Thyroid gland (tissue), 4 donors: ENCODE measurements around the gene BCAS3. TPM values are rescaled to one million over a fixed set of nuclear protein-coding genes. Genes with fewer than 3 reads are reported as not detected.
"Not testable (repeated sequence)": the region's sequence is repeated elsewhere in the genome, so short reads cannot be mapped to it uniquely, and the experiment has no call there.

Experiments
- DNase-seq, 2 donors: peaks; one replicate each; pipeline ENCODE4 v3.0.0-alpha.2; 2019
- H3K27ac ChIP-seq, 3 donors: fragments of 200-600 bp; sonication (generic); 1 replicate in 2 of 3; 2 replicates in 1 of 3; pipeline ENCODE4 v1.5.1; 2016 to 2019; ENCODE audit warnings: mild to moderate bottlenecking in 1 of 3, moderate library complexity in 1 of 3
- H3K27me3 ChIP-seq: fragments of 200-600 bp; sonication (generic); one replicate; pipeline ENCODE4 v1.5.1; 2019
- H3K36me3 ChIP-seq, 2 donors: fragments of 200-600 bp; sonication (generic); one replicate each; pipeline ENCODE4 v1.5.1; 2016 to 2019
- H3K4me1 ChIP-seq, 2 donors: fragments of 200-600 bp; sonication (generic); one replicate each; pipeline ENCODE4 v1.5.1; 2017 to 2019
- H3K4me3 ChIP-seq, 3 donors: fragments of 200-600 bp; sonication (generic); replicated peaks in 1 of 3; 1 replicate in 2 of 3; 2 replicates in 1 of 3; pipeline ENCODE4 v1.5.1; 2016; ENCODE audit warnings: mild to moderate bottlenecking in 1 of 3
- H3K9me3 ChIP-seq: fragments of 200-600 bp; sonication (generic); one replicate; pipeline ENCODE4 v1.5.1; 2017
- POLR2A ChIP-seq, 2 donors: fragments of 450-650 bp; IDR thresholded peaks; one replicate each; pipeline ENCODE4 v1.6.1; 2017; ENCODE audit warnings: antibody characterized with exemption in 2 of 2, mild to moderate bottlenecking in 2 of 2, moderate library complexity in 1 of 2
- WGBS, 2 donors: methylation state at CpG; one replicate each; pipeline ENCODE4 v1.1.5; 2017; 5-methylcytosine and 5-hydroxymethylcytosine counted together
- intact Hi-C: fragments of 100-400 bp; cut with DNase I; formaldehyde crosslinking; loops from one replicate; pipeline ENCODE4 v1.15.1; 2023
- total RNA-seq, 4 donors: library from RNA; depleted of rRNA; stranded (reverse); fragments of >200 nt; gene quantifications; one replicate each; pipeline ENCODE4 v1.2.3, GENCODE V29; 2016
- TF ChIP-seq, protein P1 (sequence below), 6 experiments: fragments of 200-600 bp in 3 of 6; fragments of 450-650 bp in 3 of 6; sonication (generic) in 3 of 6; IDR thresholded peaks; one replicate each; pipeline ENCODE4 v1.5.1; 2016 to 2019; ENCODE audit warnings: antibody characterized with exemption in 6 of 6, mild to moderate bottlenecking in 2 of 6, inconsistent platforms in 1 of 6, moderate library complexity in 1 of 6

Gene BCAS3
- total RNA-seq, 4 donors from 2014 or later: 41.8 to 78.7 (median 51.6) TPM

DNA sequence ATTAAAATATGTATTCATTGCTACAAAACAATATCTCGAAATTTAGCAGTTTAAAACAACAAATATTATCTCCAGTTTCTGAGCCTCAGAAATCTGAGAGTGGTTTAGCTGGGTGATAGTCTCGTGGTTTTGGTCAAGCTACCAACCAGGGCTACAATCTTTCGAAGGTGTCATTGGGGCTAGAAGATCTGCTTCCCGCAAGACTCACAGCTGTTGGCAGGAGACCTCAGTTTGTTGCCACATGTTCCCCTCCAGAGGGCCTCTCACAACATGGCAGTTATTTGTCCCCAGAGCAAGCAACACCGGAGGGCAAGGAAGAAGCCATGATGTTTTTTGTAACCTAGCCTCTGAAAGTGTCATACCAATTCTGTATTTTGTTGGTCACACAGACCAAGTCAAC, 12.0 kb upstream of the BCAS3 start:
- DNase-seq: no peak
- Histone ChIP-seq H3K9me3 (no peaks in the 10 kb centered on the region), H3K36me3 (peaks cover 5 to 9% of the 10 kb centered on the region in 2 donors), H3K4me1 (no peaks in the 10 kb centered on the region), H3K4me3 (no peak overlapping the region), H3K27me3 (no peaks in the 10 kb centered on the region), H3K27ac (no peak overlapping the region)
- TF ChIP-seq, protein P1, sequence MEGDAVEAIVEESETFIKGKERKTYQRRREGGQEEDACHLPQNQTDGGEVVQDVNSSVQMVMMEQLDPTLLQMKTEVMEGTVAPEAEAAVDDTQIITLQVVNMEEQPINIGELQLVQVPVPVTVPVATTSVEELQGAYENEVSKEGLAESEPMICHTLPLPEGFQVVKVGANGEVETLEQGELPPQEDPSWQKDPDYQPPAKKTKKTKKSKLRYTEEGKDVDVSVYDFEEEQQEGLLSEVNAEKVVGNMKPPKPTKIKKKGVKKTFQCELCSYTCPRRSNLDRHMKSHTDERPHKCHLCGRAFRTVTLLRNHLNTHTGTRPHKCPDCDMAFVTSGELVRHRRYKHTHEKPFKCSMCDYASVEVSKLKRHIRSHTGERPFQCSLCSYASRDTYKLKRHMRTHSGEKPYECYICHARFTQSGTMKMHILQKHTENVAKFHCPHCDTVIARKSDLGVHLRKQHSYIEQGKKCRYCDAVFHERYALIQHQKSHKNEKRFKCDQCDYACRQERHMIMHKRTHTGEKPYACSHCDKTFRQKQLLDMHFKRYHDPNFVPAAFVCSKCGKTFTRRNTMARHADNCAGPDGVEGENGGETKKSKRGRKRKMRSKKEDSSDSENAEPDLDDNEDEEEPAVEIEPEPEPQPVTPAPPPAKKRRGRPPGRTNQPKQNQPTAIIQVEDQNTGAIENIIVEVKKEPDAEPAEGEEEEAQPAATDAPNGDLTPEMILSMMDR (IDR thresholded peaks at IDR 0.05): no peak
- no peak for TF ChIP-seq POLR2A (IDR thresholded peaks at IDR 0.05)
- 93 to 96% methylated on average over 5 of the region's 5 CpGs for WGBS, 2 donors
- intact Hi-C loops: no loop called here

DNA sequence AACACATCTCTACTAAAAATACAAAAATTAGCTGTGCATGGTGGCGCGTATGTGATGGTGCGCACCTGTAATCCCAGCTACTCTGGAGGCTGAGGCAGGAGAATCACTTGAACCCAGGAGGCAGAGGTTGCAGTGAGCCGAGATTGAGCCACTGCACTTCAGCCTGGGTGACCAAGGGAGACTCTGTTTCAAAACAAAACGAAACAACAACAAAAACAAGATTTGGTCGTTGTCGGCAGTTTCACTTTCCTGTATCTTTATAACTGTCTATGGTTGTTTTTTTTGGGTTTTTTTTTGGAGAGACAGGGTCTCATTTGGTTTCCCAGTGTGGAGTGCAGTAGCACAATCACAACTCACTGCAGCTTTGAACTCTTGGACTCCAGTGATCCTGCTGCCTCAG, 8.9 kb upstream of the BCAS3 start:
- H3K27me3 ChIP-seq, H3K27ac ChIP-seq, H3K4me3 ChIP-seq, H3K9me3 ChIP-seq, H3K4me1 ChIP-seq, intact Hi-C loops, DNase-seq, H3K36me3 ChIP-seq: not testable (repeated sequence)
- WGBS, 2 donors: 83 to 86% methylated on average over 7 of the region's 7 CpGs

DNA sequence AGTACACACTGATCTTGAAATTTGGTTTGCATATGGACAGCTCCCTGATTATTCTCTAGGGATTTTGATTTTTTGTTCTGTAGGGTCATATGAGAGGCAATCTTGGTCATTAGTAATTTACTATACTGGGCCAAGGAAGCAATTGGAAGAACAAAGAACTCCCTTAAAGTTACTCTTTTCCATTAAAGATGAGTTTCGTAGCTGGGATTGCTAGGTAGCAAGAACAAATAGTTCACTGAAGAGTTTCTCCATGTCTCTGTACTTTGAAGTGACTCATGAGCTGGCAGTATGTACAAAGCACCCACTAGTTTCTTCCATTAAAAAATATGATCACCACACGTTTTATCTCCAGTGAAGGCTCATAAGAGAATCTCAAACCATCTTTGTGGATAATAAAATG, 6.2 kb upstream of the BCAS3 start:
- no peak for DNase-seq
- intact Hi-C loops: no loop called here
- Histone ChIP-seq H3K4me1 (peaks cover 0 to 2% of the 10 kb centered on the region in 2 donors), H3K36me3 (no peaks in the 10 kb centered on the region), H3K4me3 (no peak overlapping the region), H3K27ac (no peak overlapping the region), H3K27me3 (no peaks in the 10 kb centered on the region), H3K9me3 (no peaks in the 10 kb centered on the region)
- 45 to 55% methylated on average over 2 of the region's 2 CpGs for WGBS, 2 donors
- TF ChIP-seq POLR2A (IDR thresholded peaks at IDR 0.05): no peak
- TF ChIP-seq, protein P1 (IDR thresholded peaks at IDR 0.05): no peak

DNA sequence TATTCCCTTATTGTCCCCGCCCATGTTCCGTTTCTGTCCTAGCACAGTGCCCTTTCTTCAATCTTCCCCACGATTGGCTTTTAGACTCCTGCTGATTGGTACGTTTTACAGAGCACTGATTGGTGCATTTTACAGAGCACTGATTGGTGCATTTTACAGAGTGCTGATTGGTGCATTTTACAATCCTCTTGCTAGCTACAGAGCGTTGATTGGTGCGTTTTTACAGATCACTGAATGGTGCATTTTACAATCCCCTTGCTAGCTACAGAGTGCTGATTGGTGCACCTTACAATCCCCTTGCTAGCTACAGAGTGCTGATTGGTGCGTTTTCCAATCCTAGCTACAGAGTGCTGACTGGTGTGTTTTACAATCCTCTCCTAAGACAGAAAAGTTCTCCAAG, 3.0 kb upstream of the BCAS3 start:
- H3K9me3 ChIP-seq, H3K27me3 ChIP-seq, intact Hi-C loops, DNase-seq, H3K36me3 ChIP-seq, H3K27ac ChIP-seq, H3K4me3 ChIP-seq: not testable (repeated sequence)
- H3K4me1 ChIP-seq: peaks cover 3 to 14% of the 10 kb centered on the region in 2 donors
- 91 to 92% methylated on average over 7 of the region's 7 CpGs for WGBS, 2 donors

DNA sequence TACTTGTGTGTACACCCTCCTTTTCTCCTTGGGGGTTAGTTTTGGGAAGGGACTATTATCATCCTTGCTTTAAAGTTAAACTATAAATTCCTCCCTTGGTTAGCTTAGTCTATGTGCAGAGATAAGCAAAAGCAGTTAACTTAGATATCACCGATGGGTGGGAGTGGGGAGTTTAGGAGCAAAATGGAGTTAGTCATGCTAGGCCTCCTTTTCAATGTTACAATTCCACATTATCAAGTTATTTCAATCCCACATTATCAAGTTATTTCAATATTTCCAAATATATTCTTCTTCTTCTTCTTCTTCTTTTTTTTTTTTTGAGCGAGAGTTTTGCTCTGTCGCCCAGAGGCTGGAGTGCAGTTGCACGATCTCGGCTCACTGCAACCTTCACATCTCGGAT, 1.7 kb upstream of the BCAS3 start:
- no peaks in the 10 kb centered on the region for H3K36me3 ChIP-seq
- DNase-seq: no peak
- 94 to 95% methylated on average over 6 of the region's 6 CpGs for WGBS, 2 donors
- peaks cover 3 to 14% of the 10 kb centered on the region in 2 donors for H3K4me1 ChIP-seq
- intact Hi-C loops: no loop called here
- no peak overlapping the region for H3K27ac ChIP-seq
- no peak for TF ChIP-seq POLR2A (IDR thresholded peaks at IDR 0.05)
- TF ChIP-seq, protein P1 (IDR thresholded peaks at IDR 0.05): no peak
- H3K27me3 ChIP-seq: no peaks in the 10 kb centered on the region
- H3K4me3 ChIP-seq: no peak overlapping the region
- no peaks in the 10 kb centered on the region for H3K9me3 ChIP-seq

DNA sequence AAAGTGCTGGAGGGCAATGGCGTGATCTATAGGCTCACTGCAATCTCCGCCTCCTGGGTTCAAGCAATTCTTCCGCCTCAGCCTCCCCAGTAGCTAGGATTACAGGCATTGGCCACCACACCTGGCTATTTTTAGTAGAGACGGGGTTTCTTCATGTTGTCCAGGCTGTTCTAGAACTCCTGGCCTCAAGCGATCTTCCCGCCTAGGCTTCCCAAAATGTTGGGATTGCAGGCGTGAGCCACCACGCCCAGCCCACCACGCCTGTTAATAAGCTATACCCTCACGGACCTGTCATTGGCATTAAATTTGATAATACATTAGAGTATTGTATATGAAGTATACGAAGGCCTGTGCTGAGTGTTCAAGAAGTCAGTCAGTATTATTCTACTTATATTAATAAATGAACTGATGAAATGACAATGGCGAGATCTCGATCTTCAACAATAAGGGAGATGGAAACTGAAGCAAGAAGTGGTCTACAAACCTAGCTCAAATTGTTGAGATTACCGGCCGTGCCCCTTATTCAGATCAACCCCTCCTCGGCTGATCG, 818 bp upstream of the BCAS3 start:
- peak overlapping the region; percentile 51 to 67 (median 62) for H3K27ac ChIP-seq
- no peaks in the 10 kb centered on the region for H3K9me3 ChIP-seq
- no peaks in the 10 kb centered on the region for H3K36me3 ChIP-seq
- 29 to 31% methylated on average over 17 of the region's 17 CpGs for WGBS, 2 donors
- peak overlapping the region; percentile 60 to 91 (median 83) for H3K4me3 ChIP-seq
- DNase-seq: peak in 1 of 2 donors; percentile 16
- peaks cover 3 to 14% of the 10 kb centered on the region in 2 donors for H3K4me1 ChIP-seq
- intact Hi-C loops: no loop called here
- H3K27me3 ChIP-seq: no peaks in the 10 kb centered on the region
- TF ChIP-seq, protein P1 (IDR thresholded peaks at IDR 0.05): no peak
- TF ChIP-seq POLR2A (IDR thresholded peaks at IDR 0.05): no peak
